Trophoblast cell (in vitro differentiated cells and primary cell): Measurements from ENCODE around the gene GAL3ST2.

ENCODE experiments used
- DNase-seq, 2 donors: peaks; one replicate each; pipeline ENCODE4 v3.0.0-alpha.2; 2016
- H2AFZ ChIP-seq: 2 replicates; pipeline ENCODE4 v1.6.1; 2013; ENCODE audit warnings: low read length, moderate library complexity, mild to moderate bottlenecking; ENCODE audit not compliant: insufficient read depth, poor library complexity
- H2AK5ac ChIP-seq: 2 replicates; pipeline ENCODE4 v1.6.1; 2013; ENCODE audit warnings: mild to moderate bottlenecking, low read length
- H2BK120ac ChIP-seq: 2 replicates; pipeline ENCODE4 v1.6.1; 2013; ENCODE audit warnings: low read length, mild to moderate bottlenecking, moderate library complexity; ENCODE audit not compliant: insufficient read depth, poor library complexity
- H2BK12ac ChIP-seq: 2 replicates; pipeline ENCODE4 v1.6.1; 2013; ENCODE audit warnings: mild to moderate bottlenecking, low read length, moderate library complexity
- H2BK5ac ChIP-seq: 2 replicates; pipeline ENCODE4 v1.6.1; 2013; ENCODE audit warnings: low read length, low read depth, moderate library complexity, mild to moderate bottlenecking; ENCODE audit not compliant: poor library complexity
- H3K14ac ChIP-seq: 2 replicates; pipeline ENCODE4 v1.6.1; 2013; ENCODE audit warnings: mild to moderate bottlenecking, low read length
- H3K18ac ChIP-seq: 2 replicates; pipeline ENCODE4 v1.6.1; 2013; ENCODE audit warnings: mild to moderate bottlenecking, low read length
- H3K23ac ChIP-seq: 2 replicates; pipeline ENCODE4 v1.6.1; 2013; ENCODE audit warnings: low read length
- H3K27ac ChIP-seq: 2 replicates; pipeline ENCODE4 v1.5.1; 2013; ENCODE audit warnings: low read depth, mild to moderate bottlenecking, inconsistent platforms, low read length, moderate library complexity
- H3K27me3 ChIP-seq: 2 replicates; pipeline ENCODE4 v1.6.1; 2013; ENCODE audit warnings: inconsistent platforms, mild to moderate bottlenecking, low read length, moderate library complexity; ENCODE audit not compliant: insufficient read depth
- H3K36me3 ChIP-seq, 2 experiments: 1 replicate in 1 of 2; 2 replicates in 1 of 2; pipeline ENCODE4 v1.6.1; 2013; ENCODE audit warnings: low read length in 2 of 2, mild to moderate bottlenecking in 2 of 2, moderate library complexity in 1 of 2; ENCODE audit not compliant: insufficient read depth in 2 of 2, control insufficient read depth in 1 of 2
- H3K4ac ChIP-seq: 2 replicates; pipeline ENCODE4 v1.6.1; 2013; ENCODE audit warnings: low read depth, mild to moderate bottlenecking, low read length, moderate library complexity
- H3K4me1 ChIP-seq, 2 experiments: 1 replicate in 1 of 2; 2 replicates in 1 of 2; pipeline ENCODE4 v1.6.1; 2013; ENCODE audit warnings: low read length in 2 of 2, mild to moderate bottlenecking in 2 of 2, moderate library complexity in 1 of 2; ENCODE audit not compliant: insufficient read depth in 2 of 2, control insufficient read depth in 1 of 2
- H3K4me2 ChIP-seq: 2 replicates; pipeline ENCODE4 v1.6.1; 2013; ENCODE audit warnings: inconsistent platforms, mild to moderate bottlenecking, low read length, moderate library complexity
- H3K4me3 ChIP-seq: 2 replicates; pipeline ENCODE4 v1.5.1; 2013; ENCODE audit warnings: mild to moderate bottlenecking, low read depth, low read length, inconsistent platforms
- H3K79me1 ChIP-seq: one replicate; pipeline ENCODE4 v1.6.1; 2013; ENCODE audit warnings: low read length
- H3K79me2 ChIP-seq: 2 replicates; pipeline ENCODE4 v1.6.1; 2013; ENCODE audit warnings: low read length, mild to moderate bottlenecking; ENCODE audit not compliant: control insufficient read depth, insufficient read depth, poor library complexity
- H3K9ac ChIP-seq: 2 replicates; pipeline ENCODE4 v1.6.1; 2013; ENCODE audit warnings: mild to moderate bottlenecking, low read length
- H3K9me3 ChIP-seq: 2 replicates; pipeline ENCODE4 v1.6.1; 2013; ENCODE audit warnings: low read depth, mild to moderate bottlenecking, control low read depth, inconsistent platforms, low read length; ENCODE audit not compliant: insufficient read depth
- H4K12ac ChIP-seq: 2 replicates; pipeline ENCODE4 v1.6.1; 2013; ENCODE audit warnings: low read depth, mild to moderate bottlenecking, low read length, moderate library complexity
- H4K8ac ChIP-seq: 2 replicates; pipeline ENCODE4 v1.6.1; 2013; ENCODE audit warnings: low read depth, mild to moderate bottlenecking, low read length, moderate library complexity
- H4K91ac ChIP-seq: one replicate; pipeline ENCODE4 v1.6.1; 2013; ENCODE audit warnings: low read depth, mild to moderate bottlenecking, low read length, moderate library complexity
- WGBS: extraction: QIAGEN DNeasy Blood & Tissue Kit; methylation state at CpG from one replicate; pipeline ENCODE4 v1.1.7; 2013; ENCODE audit warnings: missing lambda C conversion rate; ENCODE audit not compliant: insufficient read length, insufficient coverage; ENCODE audit errors: extremely low coverage; 5-methylcytosine and 5-hydroxymethylcytosine counted together

The GAL3ST2 gene

GRCh38 chr2:241769819-241770184 is 6.8 kb upstream of the GAL3ST2 start:
- Histone ChIP-seq H3K4me3 (no peak overlapping the region), H2AK5ac (no peak overlapping the region), H2BK12ac (no peak overlapping the region), H4K91ac (no peak overlapping the region), H3K36me3 (no peaks in the 10 kb centered on the region), H2BK120ac (no peak overlapping the region), H3K79me1 (no peaks in the 10 kb centered on the region), H3K9ac (no peak overlapping the region), H4K8ac (no peak overlapping the region), H3K4me1 (peaks cover 0 to 3% of the 10 kb centered on the region in 2 experiments), H3K27ac (no peak overlapping the region), H3K14ac (no peak overlapping the region), H4K12ac (no peak overlapping the region), H3K79me2 (no peaks in the 10 kb centered on the region), H3K18ac (no peak overlapping the region), H3K27me3 (no peaks in the 10 kb centered on the region), H3K4me2 (no peak overlapping the region), H3K9me3 (no peaks in the 10 kb centered on the region), H3K23ac (no peak overlapping the region), H2BK5ac (no peak overlapping the region), H3K4ac (no peak overlapping the region), H2AFZ (no peak overlapping the region)
- no peak for DNase-seq
- no CpG with 5 or more reads among the region's 13 CpGs for WGBS

- no peak for DNase-seq
- no peaks in the 10 kb centered on the region for H3K9me3 ChIP-seq
- no peak overlapping the region for H2BK5ac ChIP-seq
- H2BK12ac ChIP-seq = no peak overlapping the region
- H3K4me2 ChIP-seq = no peak overlapping the region
- no peak overlapping the region for H2AFZ ChIP-seq
- H3K79me2 ChIP-seq = no peaks in the 10 kb centered on the region
- H4K8ac ChIP-seq = no peak overlapping the region
- no peak overlapping the region for H3K4me3 ChIP-seq
- H3K9ac ChIP-seq = no peak overlapping the region
- WGBS = no CpG with 5 or more reads among the region's 27 CpGs
- H3K36me3 ChIP-seq = no peaks in the 10 kb centered on the region
- H3K79me1 ChIP-seq = no peaks in the 10 kb centered on the region
- no peak overlapping the region for H3K23ac ChIP-seq
- H3K18ac ChIP-seq = no peak overlapping the region
- no peak overlapping the region for H3K14ac ChIP-seq
- no peak overlapping the region for H2AK5ac ChIP-seq
- H3K4me1 ChIP-seq = no peaks in the 10 kb centered on the region
- H3K27me3 ChIP-seq = no peaks in the 10 kb centered on the region
- no peak overlapping the region for H4K91ac ChIP-seq
- no peak overlapping the region for H3K4ac ChIP-seq
- no peak overlapping the region for H4K12ac ChIP-seq
- H3K27ac ChIP-seq = no peak overlapping the region
- H2BK120ac ChIP-seq = no peak overlapping the region
Observed at GRCh38 chr2:241770185-241770935, 6.3 kb upstream of the GAL3ST2 start.

GRCh38 chr2:241770936-241771285 is 5.7 kb upstream of the GAL3ST2 start:
- no peak overlapping the region for H3K27ac ChIP-seq
- no peak overlapping the region for H3K18ac ChIP-seq
- no peak overlapping the region for H3K4me3 ChIP-seq
- H3K27me3 ChIP-seq = no peaks in the 10 kb centered on the region
- no peaks in the 10 kb centered on the region for H3K36me3 ChIP-seq
- no peaks in the 10 kb centered on the region for H3K4me1 ChIP-seq
- H3K9ac ChIP-seq = no peak overlapping the region
- no peak overlapping the region for H4K91ac ChIP-seq
- H2BK5ac ChIP-seq = no peak overlapping the region
- H3K4ac ChIP-seq = no peak overlapping the region
- H4K12ac ChIP-seq = no peak overlapping the region
- no peaks in the 10 kb centered on the region for H3K9me3 ChIP-seq
- no peak overlapping the region for H3K4me2 ChIP-seq
- DNase-seq = no peak
- H4K8ac ChIP-seq = no peak overlapping the region
- H2BK120ac ChIP-seq = no peak overlapping the region
- H3K79me1 ChIP-seq = no peaks in the 10 kb centered on the region
- no CpG with 5 or more reads among the region's 12 CpGs for WGBS
- H2AK5ac ChIP-seq = no peak overlapping the region
- no peak overlapping the region for H3K14ac ChIP-seq
- H3K79me2 ChIP-seq = no peaks in the 10 kb centered on the region
- H2AFZ ChIP-seq = no peak overlapping the region
- H3K23ac ChIP-seq = no peak overlapping the region
- H2BK12ac ChIP-seq = no peak overlapping the region

GRCh38 chr2:241771286-241772062 is 5.1 kb upstream of the GAL3ST2 start:
- Histone ChIP-seq H2BK5ac (no peak overlapping the region), H3K9me3 (no peaks in the 10 kb centered on the region), H3K4me1 (no peaks in the 10 kb centered on the region), H3K18ac (no peak overlapping the region), H3K79me1 (no peaks in the 10 kb centered on the region), H3K27ac (no peak overlapping the region), H3K9ac (no peak overlapping the region), H3K27me3 (no peaks in the 10 kb centered on the region), H3K23ac (no peak overlapping the region), H4K12ac (no peak overlapping the region), H4K8ac (no peak overlapping the region), H2BK12ac (no peak overlapping the region), H3K14ac (no peak overlapping the region), H3K4ac (no peak overlapping the region), H3K79me2 (no peaks in the 10 kb centered on the region), H3K36me3 (no peaks in the 10 kb centered on the region), H3K4me2 (no peak overlapping the region), H2AFZ (no peak overlapping the region), H3K4me3 (peak overlapping the region; percentile 7), H2AK5ac (no peak overlapping the region), H4K91ac (no peak overlapping the region), H2BK120ac (no peak overlapping the region)
- WGBS = no CpG with 5 or more reads among the region's 38 CpGs
- DNase-seq = peak in 1 of 2 donors; percentile 25
